Ovary (tissue), 3 donors: Measurements from ENCODE around the gene NEK1.

Experiments
- CTCF ChIP-seq, 3 donors: fragments of 450-650 bp in 2 of 3; fragments of 200-600 bp in 1 of 3; IDR thresholded peaks; one replicate each; pipeline versions ENCODE4 v1.5.1 to v1.8.0; 2016 to 2022; ENCODE audit warnings: antibody characterized with exemption in 3 of 3, mild to moderate bottlenecking in 1 of 3
- EP300 ChIP-seq: sonication (generic); formaldehyde crosslinking; IDR thresholded peaks from one replicate; pipeline ENCODE4 v1.6.1; 2017; ENCODE audit warnings: antibody characterized with exemption
- POLR2A ChIP-seq: fragments of 450-650 bp; IDR thresholded peaks from one replicate; pipeline ENCODE4 v1.6.1; 2017; ENCODE audit warnings: antibody characterized with exemption, mild to moderate bottlenecking, moderate library complexity
- donor health status: DM: no; HTN: no; CAD: no.

DNA sequence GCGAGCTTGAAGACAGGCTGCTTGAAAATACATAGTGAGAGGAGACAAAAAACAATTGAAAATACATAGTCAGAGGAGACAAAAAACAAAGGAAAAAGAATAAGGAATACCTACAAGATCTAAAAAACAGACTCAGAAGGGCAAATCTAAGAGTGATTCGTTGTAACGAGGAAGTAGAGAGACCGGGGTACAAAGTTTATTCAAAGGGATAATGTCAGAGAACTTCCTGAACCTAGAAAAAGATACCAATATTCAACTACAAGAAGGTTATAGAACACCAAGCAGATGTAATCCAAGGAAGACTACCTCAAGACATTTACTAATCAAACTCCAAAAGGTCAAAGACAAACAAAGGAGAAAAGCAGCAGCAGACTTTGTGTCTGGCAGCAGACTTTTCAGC, 165.6 kb downstream of the NEK1 start:
- TF ChIP-seq CTCF (IDR thresholded peaks at IDR 0.05) (no peak), POLR2A (no peak), EP300 (no peak)
